ENCODE results near the gene CFAP47.

DNA sequence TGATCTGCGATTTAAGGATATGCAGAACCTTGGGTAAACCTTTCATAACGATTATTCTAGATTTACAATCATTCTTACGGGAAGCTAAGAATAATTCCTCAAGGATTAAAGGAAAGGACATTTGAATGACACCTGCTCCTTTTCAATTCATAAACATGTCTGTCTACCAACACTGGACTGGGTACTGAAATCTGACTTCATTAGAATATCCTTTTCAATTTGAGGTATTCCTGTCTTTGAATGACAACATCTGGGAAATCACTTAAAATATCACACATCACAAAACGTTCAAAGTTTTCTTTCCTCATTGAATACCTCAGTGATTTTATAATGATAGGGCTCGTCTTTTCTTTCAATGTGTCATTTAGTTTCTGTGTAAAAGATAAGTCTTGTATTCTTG lies 87.7 kb downstream of the CFAP47 start:
- TF ChIP-seq CTCF (conservative IDR thresholded peaks at IDR 0.05; ENCODE audit: low read length) (no peak), EZH2phosphoT487 (IDR thresholded peaks at IDR 0.05; ENCODE audit: borderline replicate concordance) (no peak)

Data from Loucy (cell line).